Measurements from ENCODE around the gene WDR82.

The WDR82 gene

GRCh38 chr3:52218026-52218425, 60.4 kb downstream of the WDR82 start:
- no peak for DNase-seq (ENCODE audit: extremely low read depth, low read depth)
- TF ChIP-seq, protein P1, sequence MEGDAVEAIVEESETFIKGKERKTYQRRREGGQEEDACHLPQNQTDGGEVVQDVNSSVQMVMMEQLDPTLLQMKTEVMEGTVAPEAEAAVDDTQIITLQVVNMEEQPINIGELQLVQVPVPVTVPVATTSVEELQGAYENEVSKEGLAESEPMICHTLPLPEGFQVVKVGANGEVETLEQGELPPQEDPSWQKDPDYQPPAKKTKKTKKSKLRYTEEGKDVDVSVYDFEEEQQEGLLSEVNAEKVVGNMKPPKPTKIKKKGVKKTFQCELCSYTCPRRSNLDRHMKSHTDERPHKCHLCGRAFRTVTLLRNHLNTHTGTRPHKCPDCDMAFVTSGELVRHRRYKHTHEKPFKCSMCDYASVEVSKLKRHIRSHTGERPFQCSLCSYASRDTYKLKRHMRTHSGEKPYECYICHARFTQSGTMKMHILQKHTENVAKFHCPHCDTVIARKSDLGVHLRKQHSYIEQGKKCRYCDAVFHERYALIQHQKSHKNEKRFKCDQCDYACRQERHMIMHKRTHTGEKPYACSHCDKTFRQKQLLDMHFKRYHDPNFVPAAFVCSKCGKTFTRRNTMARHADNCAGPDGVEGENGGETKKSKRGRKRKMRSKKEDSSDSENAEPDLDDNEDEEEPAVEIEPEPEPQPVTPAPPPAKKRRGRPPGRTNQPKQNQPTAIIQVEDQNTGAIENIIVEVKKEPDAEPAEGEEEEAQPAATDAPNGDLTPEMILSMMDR (IDR thresholded peaks at IDR 0.05; ENCODE audit: low read depth, low read length), result no peak

GRCh38 chr3:52217409-52217805, 61.0 kb downstream of the WDR82 start:
- no peak for DNase-seq (ENCODE audit: extremely low read depth, low read depth)
- TF ChIP-seq, protein P1 (IDR thresholded peaks at IDR 0.05; ENCODE audit: low read depth, low read length), result no peak

- TF ChIP-seq, protein P1 (IDR thresholded peaks at IDR 0.05; ENCODE audit: low read depth, low read length), result no peak
- no peak for DNase-seq (ENCODE audit: extremely low read depth, low read depth)
Observed at GRCh38 chr3:52216585-52217408, 61.7 kb downstream of the WDR82 start.

DNA sequence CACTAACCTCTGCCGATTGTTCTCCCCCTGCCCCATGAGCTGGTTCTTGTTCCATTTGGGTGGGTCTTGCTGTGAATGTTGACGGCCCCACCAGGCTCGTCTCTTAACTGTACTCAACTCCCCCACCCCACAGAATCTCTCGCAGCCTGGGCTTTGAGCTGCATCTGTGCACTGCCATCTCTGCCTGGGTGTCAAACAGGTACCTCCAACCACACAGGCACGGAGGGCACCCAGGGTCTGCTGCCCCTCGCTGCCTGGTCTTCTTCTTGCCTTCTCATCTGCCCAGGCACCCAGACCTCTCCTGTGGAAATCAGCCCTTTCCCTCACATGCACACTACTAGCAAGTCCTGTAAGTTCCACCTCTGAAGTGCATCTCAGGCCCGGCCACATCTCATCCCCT, 63.1 kb downstream of the WDR82 start:
- no peak for DNase-seq (ENCODE audit: extremely low read depth, low read depth)
- TF ChIP-seq, protein P1 (IDR thresholded peaks at IDR 0.05; ENCODE audit: low read depth, low read length), result no peak

- TF ChIP-seq, protein P1 (IDR thresholded peaks at IDR 0.05; ENCODE audit: low read depth, low read length), result no peak
Observed at GRCh38 chr3:52213901-52214300, 64.5 kb downstream of the WDR82 start.

GRCh38 chr3:52213005-52213404, 65.4 kb downstream of the WDR82 start:
- no peak for DNase-seq (ENCODE audit: extremely low read depth, low read depth)
- TF ChIP-seq, protein P1 (IDR thresholded peaks at IDR 0.05; ENCODE audit: low read depth, low read length), result no peak

More at GRCh38 chr3:52213901-52214300, 64.5 kb downstream of the WDR82 start:
- no peak for DNase-seq (ENCODE audit: extremely low read depth, low read depth)

DNA sequence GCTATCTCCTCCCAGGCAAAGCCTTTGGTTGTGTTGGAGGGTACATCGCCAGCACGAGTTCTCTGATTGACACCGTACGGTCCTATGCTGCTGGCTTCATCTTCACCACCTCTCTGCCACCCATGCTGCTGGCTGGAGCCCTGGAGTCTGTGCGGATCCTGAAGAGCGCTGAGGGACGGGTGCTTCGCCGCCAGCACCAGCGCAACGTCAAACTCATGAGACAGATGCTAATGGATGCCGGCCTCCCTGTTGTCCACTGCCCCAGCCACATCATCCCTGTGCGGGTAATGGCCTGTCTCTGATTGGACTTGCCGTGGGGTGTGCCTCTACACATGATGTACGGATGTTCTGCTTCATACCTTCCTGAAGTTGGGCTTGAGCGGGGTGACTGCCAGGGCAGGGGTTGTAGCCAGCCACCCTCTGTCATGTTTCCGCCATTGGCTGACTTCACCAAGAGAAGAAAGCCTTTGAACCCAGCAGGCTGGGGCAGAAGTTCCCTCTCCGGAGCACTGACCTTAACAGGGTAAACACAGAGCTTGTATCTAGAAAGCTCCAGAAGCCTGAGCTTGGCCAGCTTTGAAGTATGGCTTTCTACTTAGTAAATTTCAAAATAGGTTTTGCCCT, 67.1 kb downstream of the WDR82 start:
- DNase-seq (ENCODE audit: extremely low read depth, low read depth), result no peak

More for the DNA sequence above, 67.1 kb downstream of the WDR82 start:
- TF ChIP-seq, protein P1 (IDR thresholded peaks at IDR 0.05; ENCODE audit: low read depth, low read length), result no peak

All from AG09319 (cell line).